Ovary (tissue), 3 donors: Measurements from ENCODE around the gene TBC1D14.

Experiments used
- POLR2A ChIP-seq: fragments of 450-650 bp; IDR thresholded peaks from one replicate; pipeline ENCODE4 v1.6.1; 2017; ENCODE audit warnings: antibody characterized with exemption, mild to moderate bottlenecking, moderate library complexity
- TF ChIP-seq, protein P1 (sequence below), 3 donors: fragments of 450-650 bp in 2 of 3; fragments of 200-600 bp in 1 of 3; IDR thresholded peaks; one replicate each; pipeline versions ENCODE4 v1.5.1 to v1.8.0; 2016 to 2022; ENCODE audit warnings: antibody characterized with exemption in 3 of 3, mild to moderate bottlenecking in 1 of 3
- donor health status: DM: no; HTN: no; CAD: no.

DNA sequence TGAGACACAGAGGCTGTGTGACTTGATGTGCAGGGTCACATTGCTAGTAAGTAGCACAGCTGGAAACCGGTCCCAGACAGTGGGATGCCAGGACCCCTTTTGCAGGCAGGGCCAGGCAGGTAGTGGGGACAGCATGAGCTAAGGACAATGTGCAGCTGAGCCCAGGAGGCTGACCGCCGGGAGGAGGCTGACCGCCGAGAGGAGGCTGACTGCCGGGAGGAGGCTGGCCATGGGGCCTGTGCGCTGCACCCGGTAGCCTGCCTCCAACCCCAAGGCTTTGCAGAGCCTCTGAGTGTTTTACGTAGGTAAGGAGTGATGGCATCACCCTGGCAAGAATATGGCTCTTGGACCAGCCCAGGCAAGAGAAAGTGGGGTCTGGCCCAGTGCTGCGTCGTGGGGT, 58.9 kb downstream of the TBC1D14 start:
- TF ChIP-seq, protein P1, sequence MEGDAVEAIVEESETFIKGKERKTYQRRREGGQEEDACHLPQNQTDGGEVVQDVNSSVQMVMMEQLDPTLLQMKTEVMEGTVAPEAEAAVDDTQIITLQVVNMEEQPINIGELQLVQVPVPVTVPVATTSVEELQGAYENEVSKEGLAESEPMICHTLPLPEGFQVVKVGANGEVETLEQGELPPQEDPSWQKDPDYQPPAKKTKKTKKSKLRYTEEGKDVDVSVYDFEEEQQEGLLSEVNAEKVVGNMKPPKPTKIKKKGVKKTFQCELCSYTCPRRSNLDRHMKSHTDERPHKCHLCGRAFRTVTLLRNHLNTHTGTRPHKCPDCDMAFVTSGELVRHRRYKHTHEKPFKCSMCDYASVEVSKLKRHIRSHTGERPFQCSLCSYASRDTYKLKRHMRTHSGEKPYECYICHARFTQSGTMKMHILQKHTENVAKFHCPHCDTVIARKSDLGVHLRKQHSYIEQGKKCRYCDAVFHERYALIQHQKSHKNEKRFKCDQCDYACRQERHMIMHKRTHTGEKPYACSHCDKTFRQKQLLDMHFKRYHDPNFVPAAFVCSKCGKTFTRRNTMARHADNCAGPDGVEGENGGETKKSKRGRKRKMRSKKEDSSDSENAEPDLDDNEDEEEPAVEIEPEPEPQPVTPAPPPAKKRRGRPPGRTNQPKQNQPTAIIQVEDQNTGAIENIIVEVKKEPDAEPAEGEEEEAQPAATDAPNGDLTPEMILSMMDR (IDR thresholded peaks at IDR 0.05) = no peak
- TF ChIP-seq POLR2A = no peak
